Measurements from ENCODE around the gene CTXND2. TPM values are rescaled to one million over a fixed set of nuclear protein-coding genes. Genes with fewer than 3 reads are reported as not detected.

The CTXND2 gene
- total and polyA plus RNA-seq, 2 donors (not counting 3 experiments of a cell fraction or from before 2014, with no cell fraction given): not detected

GRCh38 chr1:150927624-150928023 is 40.7 kb downstream of the CTXND2 start:
- peaks cover 6% of the 10 kb centered on the region for H3K4me1 ChIP-seq (ENCODE audit: control insufficient read depth, extremely low read depth, insufficient read depth, low read length)
- no peak for TF ChIP-seq MYC (IDR thresholded peaks at IDR 0.05; ENCODE audit: low read depth, low read length)
- TF ChIP-seq, protein P1, sequence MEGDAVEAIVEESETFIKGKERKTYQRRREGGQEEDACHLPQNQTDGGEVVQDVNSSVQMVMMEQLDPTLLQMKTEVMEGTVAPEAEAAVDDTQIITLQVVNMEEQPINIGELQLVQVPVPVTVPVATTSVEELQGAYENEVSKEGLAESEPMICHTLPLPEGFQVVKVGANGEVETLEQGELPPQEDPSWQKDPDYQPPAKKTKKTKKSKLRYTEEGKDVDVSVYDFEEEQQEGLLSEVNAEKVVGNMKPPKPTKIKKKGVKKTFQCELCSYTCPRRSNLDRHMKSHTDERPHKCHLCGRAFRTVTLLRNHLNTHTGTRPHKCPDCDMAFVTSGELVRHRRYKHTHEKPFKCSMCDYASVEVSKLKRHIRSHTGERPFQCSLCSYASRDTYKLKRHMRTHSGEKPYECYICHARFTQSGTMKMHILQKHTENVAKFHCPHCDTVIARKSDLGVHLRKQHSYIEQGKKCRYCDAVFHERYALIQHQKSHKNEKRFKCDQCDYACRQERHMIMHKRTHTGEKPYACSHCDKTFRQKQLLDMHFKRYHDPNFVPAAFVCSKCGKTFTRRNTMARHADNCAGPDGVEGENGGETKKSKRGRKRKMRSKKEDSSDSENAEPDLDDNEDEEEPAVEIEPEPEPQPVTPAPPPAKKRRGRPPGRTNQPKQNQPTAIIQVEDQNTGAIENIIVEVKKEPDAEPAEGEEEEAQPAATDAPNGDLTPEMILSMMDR (IDR thresholded peaks at IDR 0.05; ENCODE audit: extremely low read depth in 1 of 2, insufficient read depth in 1 of 2, low read depth in 1 of 2, low read length in 2 of 2): no peak
- TF ChIP-seq FOS (IDR thresholded peaks at IDR 0.05; ENCODE audit: borderline replicate concordance, insufficient read depth, low read length): no peak
- TF ChIP-seq EZH2 (IDR thresholded peaks at IDR 0.05; ENCODE audit: borderline replicate concordance, low read depth, low read length, severe bottlenecking): no peak
- no peak for TF ChIP-seq POLR2A (IDR thresholded peaks at IDR 0.05; ENCODE audit: low read depth, low read length)
- no peak for TF ChIP-seq JUN (IDR thresholded peaks at IDR 0.05; ENCODE audit: borderline replicate concordance, insufficient read depth, insufficient read length, low read depth)
- DNase-seq (ENCODE audit: low read depth, low spot score): no peak
- H3K36me3 ChIP-seq (ENCODE audit: control insufficient read depth in 2 of 2, extremely low read depth in 1 of 2, insufficient read depth in 2 of 2, low read length in 2 of 2): peaks cover 8 to 11% of the 10 kb centered on the region in 2 experiments
- H3K9ac ChIP-seq (replicated peaks; ENCODE audit: extremely low read depth, insufficient read depth, low read length): no peak overlapping the region
- H3K9me3 ChIP-seq (replicated peaks; ENCODE audit: control insufficient read depth, insufficient read depth, low read length): no peaks in the 10 kb centered on the region
- POLR2A ChIA-PET: no interaction called here
- CTCF ChIA-PET: no interaction called here
- FAIRE-seq: no peak
- intact Hi-C loops (cut with micrococcal nuclease): no loop called here
- H2AFZ ChIP-seq (ENCODE audit: low read depth, low read length): no peak overlapping the region
- peaks cover 9% of the 10 kb centered on the region for H3K79me2 ChIP-seq (ENCODE audit: control insufficient read depth, insufficient read depth, low read length)
- dilution Hi-C loops (cut with MboI; ENCODE audit: extremely low pct_ligation_motif_present, low sequenced_read_pairs): no loop called here
- no peaks in the 10 kb centered on the region for H3K27me3 ChIP-seq (ENCODE audit: control insufficient read depth in 2 of 2, insufficient read depth in 2 of 2, low read length in 2 of 2)
- H3K4me2 ChIP-seq (ENCODE audit: insufficient read depth, low read length): no peak overlapping the region
- no peak overlapping the region for H3K4me3 ChIP-seq (replicated peaks in 1 of 3; ENCODE audit: insufficient read depth in 1 of 3, low read depth in 1 of 3, low read length in 3 of 3)
- H3K27ac ChIP-seq (ENCODE audit: insufficient read depth, low read depth, low read length): no peak overlapping the region
- BruUV-seq (replicated peaks): no TSS peak
- H3K9me1 ChIP-seq (replicated peaks; ENCODE audit: control insufficient read depth, extremely low read depth, insufficient read depth, low read length): no peaks in the 10 kb centered on the region
- no peaks in the 10 kb centered on the region for H4K20me1 ChIP-seq (replicated peaks; ENCODE audit: control insufficient read depth, extremely low read depth, insufficient read depth, low read length)

DNA sequence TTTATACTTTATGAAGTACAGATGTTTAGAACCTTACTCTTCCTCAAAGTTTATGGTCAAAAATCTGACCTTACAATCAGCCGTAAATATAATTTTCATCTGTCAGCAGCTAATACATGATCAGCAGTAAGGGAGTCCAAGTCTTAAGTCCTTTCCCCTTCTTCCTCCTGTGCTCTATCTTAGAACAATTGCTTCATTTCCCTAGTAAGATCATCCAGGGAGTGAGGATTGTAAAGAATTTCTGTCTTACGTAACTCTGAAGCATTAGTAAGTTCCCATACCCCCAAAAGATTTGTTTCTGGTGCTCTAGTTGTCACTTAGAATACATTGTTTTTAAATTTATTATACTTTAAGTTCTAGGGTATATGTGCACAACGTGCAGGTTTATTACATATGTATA is 41.4 kb downstream of the CTXND2 start:
- H3K27ac ChIP-seq (ENCODE audit: insufficient read depth, low read depth, low read length): no peak overlapping the region
- no peak overlapping the region for H2AFZ ChIP-seq (ENCODE audit: low read depth, low read length)
- H3K9me3 ChIP-seq (replicated peaks; ENCODE audit: control insufficient read depth, insufficient read depth, low read length): no peaks in the 10 kb centered on the region
- no peaks in the 10 kb centered on the region for H3K27me3 ChIP-seq (ENCODE audit: control insufficient read depth in 2 of 2, insufficient read depth in 2 of 2, low read length in 2 of 2)
- TF ChIP-seq, protein P2, sequence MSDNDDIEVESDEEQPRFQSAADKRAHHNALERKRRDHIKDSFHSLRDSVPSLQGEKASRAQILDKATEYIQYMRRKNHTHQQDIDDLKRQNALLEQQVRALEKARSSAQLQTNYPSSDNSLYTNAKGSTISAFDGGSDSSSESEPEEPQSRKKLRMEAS (IDR thresholded peaks at IDR 0.05; ENCODE audit: insufficient read depth, insufficient read length): no peak
- no peak for TF ChIP-seq EZH2 (IDR thresholded peaks at IDR 0.05; ENCODE audit: borderline replicate concordance, low read depth, low read length, severe bottlenecking)
- no peak for TF ChIP-seq POLR2AphosphoS5 (IDR thresholded peaks at IDR 0.05; ENCODE audit: insufficient read depth, low read depth, low read length)
- TF ChIP-seq, protein P1 (IDR thresholded peaks at IDR 0.05; ENCODE audit: extremely low read depth in 1 of 2, insufficient read depth in 1 of 2, low read depth in 1 of 2, low read length in 2 of 2): no peak
- TF ChIP-seq JUN (IDR thresholded peaks at IDR 0.05; ENCODE audit: borderline replicate concordance, insufficient read depth, insufficient read length, low read depth): no peak
- TF ChIP-seq MYC (IDR thresholded peaks at IDR 0.05; ENCODE audit: low read depth, low read length): no peak
- TF ChIP-seq GATA2 (IDR thresholded peaks at IDR 0.05; ENCODE audit: insufficient read depth, insufficient read length, low read depth, low read length): no peak
- TF ChIP-seq POLR2A (IDR thresholded peaks at IDR 0.05; ENCODE audit: low read depth, low read length): no peak
- no peak for TF ChIP-seq FOS (IDR thresholded peaks at IDR 0.05; ENCODE audit: borderline replicate concordance, insufficient read depth, low read length)
- no peak overlapping the region for H3K4me2 ChIP-seq (ENCODE audit: insufficient read depth, low read length)
- intact Hi-C loops (cut with micrococcal nuclease) (no loop called here), dilution Hi-C loops (cut with MboI; ENCODE audit: extremely low pct_ligation_motif_present, low sequenced_read_pairs) (no loop called here)
- DNase-seq (ENCODE audit: low read depth, low spot score): no peak
- BruUV-seq (replicated peaks): no TSS peak
- peaks cover 6% of the 10 kb centered on the region for H3K4me1 ChIP-seq (ENCODE audit: control insufficient read depth, extremely low read depth, insufficient read depth, low read length)
- POLR2A ChIA-PET: no interaction called here
- H3K4me3 ChIP-seq (replicated peaks in 1 of 3; ENCODE audit: insufficient read depth in 1 of 3, low read depth in 1 of 3, low read length in 3 of 3): no peak overlapping the region
- H3K79me2 ChIP-seq (ENCODE audit: control insufficient read depth, insufficient read depth, low read length): peaks cover 9% of the 10 kb centered on the region
- no peaks in the 10 kb centered on the region for H4K20me1 ChIP-seq (replicated peaks; ENCODE audit: control insufficient read depth, extremely low read depth, insufficient read depth, low read length)
- CTCF ChIA-PET: no interaction called here
- H3K9me1 ChIP-seq (replicated peaks; ENCODE audit: control insufficient read depth, extremely low read depth, insufficient read depth, low read length): no peaks in the 10 kb centered on the region
- FAIRE-seq: no peak
- H3K9ac ChIP-seq (replicated peaks; ENCODE audit: extremely low read depth, insufficient read depth, low read length): no peak overlapping the region
- H3K36me3 ChIP-seq (ENCODE audit: control insufficient read depth in 2 of 2, extremely low read depth in 1 of 2, insufficient read depth in 2 of 2, low read length in 2 of 2): peaks cover 10 to 11% of the 10 kb centered on the region in 2 experiments

Data from endothelial cell of umbilical vein (primary cell).